Lower leg skin (tissue), 3 donors: ENCODE data around the gene UGT2B28.

ENCODE experiments used
- POLR2A ChIP-seq, 2 donors: fragments of 450-650 bp; IDR thresholded peaks; one replicate each; pipeline ENCODE4 v1.6.1; 2016 to 2017; ENCODE audit warnings: antibody characterized with exemption in 2 of 2, mild to moderate bottlenecking in 1 of 2, moderate library complexity in 1 of 2
- TF ChIP-seq, protein P1 (sequence below), 3 donors: fragments of 450-650 bp; IDR thresholded peaks; one replicate each; pipeline ENCODE4 v1.5.1; 2016; ENCODE audit warnings: antibody characterized with exemption in 3 of 3, mild to moderate bottlenecking in 3 of 3, moderate library complexity in 2 of 3

DNA sequence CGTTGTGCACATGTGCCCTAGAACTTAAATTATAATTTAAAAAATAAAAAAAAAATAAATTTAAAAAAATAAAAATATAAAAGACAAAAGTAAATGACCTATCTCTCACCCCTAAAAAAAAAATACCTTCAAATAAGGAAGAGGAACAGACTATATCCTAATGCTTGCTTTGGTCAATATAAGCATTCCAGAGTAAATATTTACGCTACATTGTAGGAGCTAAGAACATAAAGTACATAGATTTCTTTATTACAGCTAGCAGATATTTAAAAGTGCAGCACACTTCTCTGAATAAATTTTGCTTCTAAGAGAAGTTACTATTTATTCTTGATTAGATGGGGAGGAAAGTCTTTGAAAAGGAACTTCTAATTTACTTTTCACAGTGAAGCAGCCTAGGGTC, 41.2 kb upstream of the UGT2B28 start:
- TF ChIP-seq, protein P1, sequence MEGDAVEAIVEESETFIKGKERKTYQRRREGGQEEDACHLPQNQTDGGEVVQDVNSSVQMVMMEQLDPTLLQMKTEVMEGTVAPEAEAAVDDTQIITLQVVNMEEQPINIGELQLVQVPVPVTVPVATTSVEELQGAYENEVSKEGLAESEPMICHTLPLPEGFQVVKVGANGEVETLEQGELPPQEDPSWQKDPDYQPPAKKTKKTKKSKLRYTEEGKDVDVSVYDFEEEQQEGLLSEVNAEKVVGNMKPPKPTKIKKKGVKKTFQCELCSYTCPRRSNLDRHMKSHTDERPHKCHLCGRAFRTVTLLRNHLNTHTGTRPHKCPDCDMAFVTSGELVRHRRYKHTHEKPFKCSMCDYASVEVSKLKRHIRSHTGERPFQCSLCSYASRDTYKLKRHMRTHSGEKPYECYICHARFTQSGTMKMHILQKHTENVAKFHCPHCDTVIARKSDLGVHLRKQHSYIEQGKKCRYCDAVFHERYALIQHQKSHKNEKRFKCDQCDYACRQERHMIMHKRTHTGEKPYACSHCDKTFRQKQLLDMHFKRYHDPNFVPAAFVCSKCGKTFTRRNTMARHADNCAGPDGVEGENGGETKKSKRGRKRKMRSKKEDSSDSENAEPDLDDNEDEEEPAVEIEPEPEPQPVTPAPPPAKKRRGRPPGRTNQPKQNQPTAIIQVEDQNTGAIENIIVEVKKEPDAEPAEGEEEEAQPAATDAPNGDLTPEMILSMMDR (IDR thresholded peaks at IDR 0.05) = no peak
- no peak for TF ChIP-seq POLR2A (IDR thresholded peaks at IDR 0.05)
